A549 (cell line): ENCODE results near the gene PGK2. TPM values are rescaled to one million over a fixed set of nuclear protein-coding genes. Genes with fewer than 3 reads are reported as not detected.

ENCODE experiments used
- ATAC-seq, 2 experiments: fragments of 200-7000 bp in 1 of 2; fragments of >200 bp in 1 of 2; cut with Nextera tagmentation in 1 of 2; cut with Tn5 transposase in 1 of 2; 3 replicates each; pipeline versions ENCODE4 v1.8.0 to v1.9.1; 2018 to 2020; ENCODE audit warnings: mild to moderate bottlenecking in 1 of 2, moderate library complexity in 1 of 2
- CTCF ChIA-PET: fragments of 300-600 bp; sonication (Branson Sonifier 250); formaldehyde crosslinking; extraction: SDS; loops from one replicate; lab custom pipeline; 2021; ENCODE audit warnings: antibody characterized with exemption, inconsistent platforms; lab: Yijun Ruan, JAX
- POLR2A ChIA-PET: fragments of 350-600 bp; formaldehyde crosslinking; extraction: SDS; loops from one replicate; lab custom pipeline; 2021; ENCODE audit warnings: antibody characterized with exemption, inconsistent platforms; lab: Yijun Ruan, JAX
- DNase-seq, 2 experiments: peaks; one replicate each; pipeline versions ENCODE4 v3.0.0 to v3.0.0-alpha.2; 2011 to 2016; ENCODE audit warnings: low read depth in 1 of 2, low spot score in 1 of 2
- FAIRE-seq: peaks from 2 replicates; lab custom pipeline; 2011; peaks lifted over from hg19 to GRCh38; lab: Jason Lieb, UNC
- H3K27ac ChIP-seq, 2 experiments: fragments of >200 bp; sonication (Bioruptor Twin); formaldehyde crosslinking; 3 replicates each; pipeline ENCODE4 v1.5.1; 2016 to 2017
- H3K4me1 ChIP-seq: fragments of >200 bp; sonication (Bioruptor Twin); formaldehyde crosslinking; 3 replicates; pipeline ENCODE4 v1.6.1; 2016
- H3K4me2 ChIP-seq: fragments of >200 bp; sonication (Bioruptor Twin); formaldehyde crosslinking; 3 replicates; pipeline ENCODE4 v1.6.1; 2016
- H3K4me3 ChIP-seq: fragments of >200 bp; sonication (Bioruptor Twin); formaldehyde crosslinking; 3 replicates; pipeline ENCODE4 v1.5.1; 2016
- H3K9me3 ChIP-seq: fragments of >200 bp; sonication (Bioruptor Twin); formaldehyde crosslinking; 3 replicates; pipeline ENCODE4 v1.6.1; 2016
- RARB ChIP-seq: fragments of 250-450 bp; sonication (Bioruptor Pico); IDR thresholded peaks from 2 replicates; pipeline ENCODE4 v1.8.0; 2021; ENCODE audit warnings: mild to moderate bottlenecking, moderate library complexity
- TFCP2L1 ChIP-seq: fragments of 250-450 bp; sonication (Bioruptor Pico); IDR thresholded peaks from 2 replicates; pipeline ENCODE4 v1.5.0; 2021; ENCODE audit warnings: mild to moderate bottlenecking
- WGBS: methylation state at CpG from one replicate; pipeline ENCODE4 v1.1.6; 2017; ENCODE audit errors: missing lambda C conversion rate; 5-methylcytosine and 5-hydroxymethylcytosine counted together
- polyA plus RNA-seq, 4 experiments: library from polyadenylated mRNA; depleted of rRNA in 3 of 4; stranded (reverse); fragments of >200 nt; fragmentation: RNase III in 1 of 4; extraction: RNeasy Plus Mini Kit Qiagen cat#74134 plus additional on column Dnase treatment in 1 of 4; gene quantifications; 2 replicates in 3 of 4; 3 replicates in 1 of 4; pipeline ENCODE4 v1.2.3, GENCODE V29; 2011 to 2017
- TF ChIP-seq, protein P1 (sequence below): fragments of 250-450 bp; sonication (Bioruptor Pico); IDR thresholded peaks from 2 replicates; pipeline ENCODE4 v1.5.0; 2020; ENCODE audit warnings: low read depth, mild to moderate bottlenecking, moderate library complexity

The PGK2 gene
- polyA plus RNA-seq, 2 of the 4 experiments (the other 2 are of a cell fraction), result not detected

GRCh38 chr6:49736017-49736508 is 51.0 kb downstream of the PGK2 start:
- no peak for DNase-seq
- POLR2A ChIA-PET, result no interaction called here
- Histone ChIP-seq H3K4me1 (no peaks in the 10 kb centered on the region), H3K27ac (no peak overlapping the region), H3K9me3 (no peaks in the 10 kb centered on the region), H3K4me3 (no peak overlapping the region), H3K4me2 (no peak overlapping the region)
- TF ChIP-seq, protein P1, sequence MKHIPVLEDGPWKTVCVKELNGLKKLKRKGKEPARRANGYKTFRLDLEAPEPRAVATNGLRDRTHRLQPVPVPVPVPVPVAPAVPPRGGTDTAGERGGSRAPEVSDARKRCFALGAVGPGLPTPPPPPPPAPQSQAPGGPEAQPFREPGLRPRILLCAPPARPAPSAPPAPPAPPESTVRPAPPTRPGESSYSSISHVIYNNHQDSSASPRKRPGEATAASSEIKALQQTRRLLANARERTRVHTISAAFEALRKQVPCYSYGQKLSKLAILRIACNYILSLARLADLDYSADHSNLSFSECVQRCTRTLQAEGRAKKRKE (CRISPR knock-in tag), result no peak
- TF ChIP-seq TFCP2L1 (CRISPR knock-in tag) (no peak), RARB (CRISPR knock-in tag) (no peak)
- no peak for FAIRE-seq
- 45% methylated on average over 4 of the region's 4 CpGs for WGBS
- CTCF ChIA-PET, result no interaction called here
- ATAC-seq, result no peak

Other genes with a start within 250 kb of the PGK2 start
- gene C6orf141, start 236.6 kb downstream of the PGK2 start, polyA plus RNA-seq (2011; rRNA removed), result 20.5 and 24.9 TPM in 2 replicates
- gene C6orf141, start 236.6 kb downstream of the PGK2 start, polyA plus RNA-seq (2017; fragmentation: RNase III; extraction: RNeasy Plus Mini Kit Qiagen cat#74134 plus additional on column Dnase treatment), result 29.9 to 34.4 TPM (median 33.2 TPM) in 3 replicates
- gene RHAG, start 150.4 kb downstream of the PGK2 start, polyA plus RNA-seq (2011; rRNA removed), result 0.05 and 0.11 TPM in 2 replicates
- 0.10 TPM in 1 of 3 replicates, not detected in the others for gene RHAG, start 150.4 kb downstream of the PGK2 start, polyA plus RNA-seq (2017; fragmentation: RNase III; extraction: RNeasy Plus Mini Kit Qiagen cat#74134 plus additional on column Dnase treatment)
- gene CRISP2, start 73.7 kb downstream of the PGK2 start, polyA plus RNA-seq (2011; rRNA removed), result not detected in 2 replicates
- not detected in 3 replicates for gene CRISP2, start 73.7 kb downstream of the PGK2 start, polyA plus RNA-seq (2017; fragmentation: RNase III; extraction: RNeasy Plus Mini Kit Qiagen cat#74134 plus additional on column Dnase treatment)
- 0.03 and 0.17 TPM in 2 replicates for gene CRISP3, start 42.9 kb downstream of the PGK2 start, polyA plus RNA-seq (2011; rRNA removed)
- gene CRISP3, start 42.9 kb downstream of the PGK2 start, polyA plus RNA-seq (2017; fragmentation: RNase III; extraction: RNeasy Plus Mini Kit Qiagen cat#74134 plus additional on column Dnase treatment), result not detected in 3 replicates
- gene CRISP1, start 79.2 kb upstream of the PGK2 start, polyA plus RNA-seq (2011; rRNA removed), result not detected in 2 replicates
- not detected in 3 replicates for gene CRISP1, start 79.2 kb upstream of the PGK2 start, polyA plus RNA-seq (2017; fragmentation: RNase III; extraction: RNeasy Plus Mini Kit Qiagen cat#74134 plus additional on column Dnase treatment)
- not detected in 2 replicates for gene DEFB114, start 176.9 kb upstream of the PGK2 start, polyA plus RNA-seq (2011; rRNA removed)
- not detected in 3 replicates for gene DEFB114, start 176.9 kb upstream of the PGK2 start, polyA plus RNA-seq (2017; fragmentation: RNase III; extraction: RNeasy Plus Mini Kit Qiagen cat#74134 plus additional on column Dnase treatment)
- gene DEFB113, start 182.3 kb upstream of the PGK2 start, polyA plus RNA-seq (2011; rRNA removed), result not detected in 2 replicates
- not detected in 3 replicates for gene DEFB113, start 182.3 kb upstream of the PGK2 start, polyA plus RNA-seq (2017; fragmentation: RNase III; extraction: RNeasy Plus Mini Kit Qiagen cat#74134 plus additional on column Dnase treatment)
- not detected in 2 replicates for gene DEFB110, start 234.7 kb upstream of the PGK2 start, polyA plus RNA-seq (2011; rRNA removed)
- gene DEFB110, start 234.7 kb upstream of the PGK2 start, polyA plus RNA-seq (2017; fragmentation: RNase III; extraction: RNeasy Plus Mini Kit Qiagen cat#74134 plus additional on column Dnase treatment), result not detected in 3 replicates